NCI-H446 treated with DMSO at 0.1 percent for 48 hours (cell line): ENCODE measurements around the gene NDST1.

Experiments used
- DNase-seq: peaks from one replicate; lab custom pipeline; 2025; lab: John Stamatoyannopoulos, UW

Gene NDST1

DNA sequence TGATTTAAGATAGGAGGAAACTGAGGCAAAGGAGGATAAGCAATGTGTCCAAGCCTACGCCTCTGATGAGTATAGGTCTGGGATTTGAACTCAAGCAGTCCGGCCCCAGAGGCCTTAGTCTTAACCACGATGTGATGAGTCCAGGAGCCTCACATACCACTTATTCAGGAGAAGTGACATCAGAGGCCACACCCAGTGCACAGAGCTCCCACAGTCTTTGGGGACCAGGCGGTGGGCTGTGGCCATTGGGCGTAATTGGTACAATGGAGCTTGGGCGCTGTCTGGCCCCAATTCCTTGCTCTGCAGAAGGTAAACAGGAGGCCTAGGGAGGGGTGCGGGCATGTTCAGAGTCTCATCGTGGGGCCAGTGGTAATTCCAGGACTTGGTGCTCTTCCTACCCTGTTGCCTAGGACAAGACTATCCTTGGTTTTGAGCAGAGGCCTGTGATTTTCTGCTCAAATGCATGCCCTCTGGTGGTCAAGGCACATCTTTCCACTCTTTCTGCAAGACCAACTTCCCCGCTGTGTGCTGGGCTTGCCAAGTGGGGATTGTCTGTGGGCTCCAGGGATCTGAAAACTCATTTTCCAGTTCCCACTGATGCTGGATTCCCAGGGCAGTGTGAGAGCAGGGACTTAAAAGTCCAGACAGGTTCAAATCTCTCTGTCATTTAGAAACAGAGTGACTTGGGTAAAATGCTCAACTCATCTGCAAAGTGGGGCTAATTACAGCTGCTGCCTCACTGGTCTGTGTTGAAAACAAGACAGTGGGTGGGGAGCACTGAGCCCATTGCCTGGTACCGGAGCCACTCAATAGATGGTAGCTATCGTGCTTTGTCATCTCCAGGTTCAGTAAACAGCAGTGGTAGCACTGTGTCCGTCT is 15.8 kb downstream of the NDST1 start:
- DNase-seq = peak; percentile 6

DNA sequence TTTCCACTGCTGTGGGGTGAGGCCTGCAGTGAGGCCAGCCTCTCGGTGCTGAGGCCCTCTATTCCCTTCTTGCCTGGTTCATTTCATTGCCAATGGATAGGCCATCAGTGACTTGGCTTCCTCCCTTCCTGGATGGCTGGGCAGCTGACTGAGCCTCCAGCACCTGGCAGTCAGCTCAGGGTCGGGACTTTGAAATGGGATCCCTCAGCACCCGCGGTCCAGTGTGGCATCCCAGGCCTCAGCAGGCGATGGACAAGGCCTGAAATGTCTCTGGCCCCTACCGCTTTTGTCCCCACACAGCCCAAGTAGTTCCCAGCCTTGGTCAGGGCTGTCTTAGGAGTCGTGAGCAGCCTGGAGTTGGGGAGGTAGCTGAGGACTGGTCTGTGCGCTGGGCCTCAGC is 17.2 kb downstream of the NDST1 start:
- no peak for DNase-seq

DNA sequence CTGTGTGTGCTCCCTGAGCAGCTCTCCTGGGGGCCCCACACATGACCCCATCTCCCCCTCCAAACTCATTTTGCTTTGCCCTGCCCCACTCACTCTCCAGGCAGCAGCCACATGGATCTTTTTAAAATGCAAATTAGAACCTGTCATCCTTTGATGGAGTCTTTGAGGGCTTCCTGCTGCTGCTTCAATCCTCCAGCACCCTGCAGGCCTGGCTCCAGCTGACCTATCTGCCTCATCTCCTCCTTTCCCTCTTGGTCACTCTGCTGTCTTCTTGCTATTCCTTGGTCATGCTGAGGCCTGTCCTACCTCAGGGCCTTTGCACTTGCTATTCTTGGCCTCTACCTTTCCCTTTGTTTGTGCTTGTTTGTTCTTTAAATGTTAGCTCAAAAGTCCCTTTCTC is 17.9 kb downstream of the NDST1 start:
- DNase-seq = no peak

DNA sequence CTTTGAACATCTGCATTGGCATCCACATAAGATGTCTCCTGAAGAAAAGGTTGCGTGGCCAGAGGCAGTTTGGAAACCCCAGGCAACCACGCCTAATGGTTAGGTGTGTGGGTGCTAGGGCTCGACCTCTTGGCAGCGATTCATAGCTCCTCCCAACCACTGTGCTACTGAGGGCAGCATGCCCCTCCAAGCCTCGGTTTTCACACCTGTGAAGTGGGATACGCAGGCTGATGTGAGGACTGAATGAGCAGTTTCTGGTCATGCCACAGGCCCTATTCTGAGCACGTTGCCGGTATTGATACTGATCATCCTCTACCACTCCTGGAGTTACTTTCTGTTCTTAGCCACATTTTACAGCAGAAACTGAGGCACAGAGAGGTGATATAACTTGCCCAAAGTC is 19.1 kb downstream of the NDST1 start:
- DNase-seq = no peak

DNA sequence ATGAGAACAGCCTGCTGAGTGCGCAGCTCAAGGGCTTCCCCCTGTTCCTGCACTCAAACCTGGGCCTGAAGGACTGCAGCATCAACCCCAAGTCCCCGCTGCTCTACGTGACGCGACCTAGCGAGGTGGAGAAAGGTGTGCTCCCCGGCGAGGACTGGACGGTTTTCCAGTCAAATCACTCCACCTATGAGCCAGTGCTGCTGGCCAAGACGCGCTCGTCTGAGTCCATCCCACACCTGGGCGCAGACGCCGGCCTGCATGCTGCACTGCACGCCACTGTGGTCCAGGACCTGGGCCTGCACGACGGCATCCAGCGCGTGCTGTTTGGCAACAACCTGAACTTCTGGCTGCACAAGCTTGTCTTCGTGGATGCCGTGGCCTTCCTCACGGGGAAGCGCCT is 19.9 kb downstream of the NDST1 start:
- no peak for DNase-seq

- DNase-seq = no peak
These were observed 21.1 kb downstream of the NDST1 start for GRCh38 chr5:150528924-150529546.

GRCh38 chr5:150529555-150529954 is 21.6 kb downstream of the NDST1 start:
- DNase-seq = no peak

DNA sequence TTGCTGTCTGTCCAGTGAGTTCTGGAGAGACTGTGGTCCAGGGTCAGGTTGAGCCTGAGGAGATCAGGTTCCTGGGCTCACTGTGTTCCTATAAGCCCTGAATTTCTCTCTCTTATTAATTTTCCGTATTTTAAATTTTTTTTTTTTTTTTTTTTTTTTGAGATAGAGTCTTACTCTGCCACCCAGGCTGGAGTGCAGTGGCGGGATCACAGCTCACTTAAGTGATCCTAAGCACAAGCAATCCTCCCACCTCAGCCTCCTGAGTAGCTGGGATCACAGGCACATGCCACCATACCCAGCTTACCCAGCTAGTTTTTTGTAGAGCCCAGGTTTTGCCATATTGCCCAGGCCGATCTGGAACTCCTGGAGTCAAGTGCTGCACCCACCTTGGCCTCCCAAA is 22.5 kb downstream of the NDST1 start:
- DNase-seq = no peak

GRCh38 chr5:150530951-150531588 is 23.1 kb downstream of the NDST1 start:
- DNase-seq = no peak

GRCh38 chr5:150531686-150532085 is 23.8 kb downstream of the NDST1 start:
- no peak for DNase-seq

DNA sequence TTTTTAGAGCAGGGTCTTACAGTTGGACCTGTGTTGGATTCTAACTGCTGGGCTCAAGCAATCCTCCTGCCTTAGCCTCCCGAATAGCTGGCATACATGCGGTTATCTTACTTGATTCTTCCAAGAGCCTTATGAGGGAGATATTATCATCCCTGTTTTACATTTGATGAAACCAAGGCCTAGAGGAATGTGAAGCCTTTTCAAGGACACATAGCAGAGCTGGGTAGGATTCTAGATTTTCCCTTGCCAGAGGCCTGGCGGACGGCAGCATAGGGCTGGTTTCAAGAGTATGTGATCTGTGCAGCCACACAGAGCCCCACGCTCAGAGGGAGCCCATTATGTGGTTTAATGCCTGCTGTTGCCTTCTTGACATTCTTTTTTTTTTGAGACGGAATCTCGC is 24.2 kb downstream of the NDST1 start:
- DNase-seq = no peak

DNA sequence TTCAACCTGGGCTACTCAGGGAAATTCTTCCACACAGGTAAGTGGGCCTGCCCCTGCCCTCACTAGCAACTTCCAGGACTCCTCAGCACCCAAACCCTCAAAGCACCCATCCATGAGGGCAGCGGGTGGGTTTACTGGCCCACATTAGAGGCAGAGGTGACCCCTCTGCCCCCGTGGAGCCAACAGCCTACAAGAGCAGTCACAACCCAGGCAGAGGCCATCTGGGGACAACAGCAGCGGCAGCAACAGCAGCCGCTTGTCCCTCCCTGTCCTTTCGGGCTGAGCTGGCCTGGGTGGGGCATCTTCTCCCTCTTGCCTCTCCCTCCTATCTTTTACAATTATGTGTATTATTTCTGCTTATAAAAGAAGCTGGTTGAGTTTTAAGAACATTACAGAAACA is 25.1 kb downstream of the NDST1 start:
- DNase-seq = no peak

- DNase-seq = no peak
These were observed 26.9 kb downstream of the NDST1 start for GRCh38 chr5:150534811-150535210.

GRCh38 chr5:150535611-150536010 is 27.7 kb downstream of the NDST1 start:
- DNase-seq = no peak

- no peak for DNase-seq
These were observed 30.3 kb downstream of the NDST1 start for GRCh38 chr5:150538007-150538917.

- DNase-seq = no peak
These were observed 31.3 kb downstream of the NDST1 start for GRCh38 chr5:150539206-150539605.

DNA sequence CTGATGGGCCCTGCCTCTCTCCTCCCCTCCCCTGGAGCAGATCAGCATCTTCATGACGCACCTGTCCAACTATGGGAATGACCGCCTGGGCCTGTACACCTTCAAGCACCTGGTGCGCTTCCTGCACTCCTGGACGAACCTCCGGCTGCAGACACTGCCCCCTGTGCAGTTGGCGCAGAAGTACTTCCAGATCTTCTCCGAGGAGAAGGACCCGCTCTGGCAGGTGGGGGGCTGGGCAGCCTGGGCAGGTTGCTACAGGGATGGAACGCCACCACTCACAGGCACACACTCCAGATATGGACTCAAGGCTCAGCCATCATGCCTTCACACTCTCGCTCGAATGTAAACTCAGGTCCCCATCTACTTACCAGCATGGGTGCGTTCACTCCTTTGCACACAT is 32.1 kb downstream of the NDST1 start:
- DNase-seq = no peak

DNA sequence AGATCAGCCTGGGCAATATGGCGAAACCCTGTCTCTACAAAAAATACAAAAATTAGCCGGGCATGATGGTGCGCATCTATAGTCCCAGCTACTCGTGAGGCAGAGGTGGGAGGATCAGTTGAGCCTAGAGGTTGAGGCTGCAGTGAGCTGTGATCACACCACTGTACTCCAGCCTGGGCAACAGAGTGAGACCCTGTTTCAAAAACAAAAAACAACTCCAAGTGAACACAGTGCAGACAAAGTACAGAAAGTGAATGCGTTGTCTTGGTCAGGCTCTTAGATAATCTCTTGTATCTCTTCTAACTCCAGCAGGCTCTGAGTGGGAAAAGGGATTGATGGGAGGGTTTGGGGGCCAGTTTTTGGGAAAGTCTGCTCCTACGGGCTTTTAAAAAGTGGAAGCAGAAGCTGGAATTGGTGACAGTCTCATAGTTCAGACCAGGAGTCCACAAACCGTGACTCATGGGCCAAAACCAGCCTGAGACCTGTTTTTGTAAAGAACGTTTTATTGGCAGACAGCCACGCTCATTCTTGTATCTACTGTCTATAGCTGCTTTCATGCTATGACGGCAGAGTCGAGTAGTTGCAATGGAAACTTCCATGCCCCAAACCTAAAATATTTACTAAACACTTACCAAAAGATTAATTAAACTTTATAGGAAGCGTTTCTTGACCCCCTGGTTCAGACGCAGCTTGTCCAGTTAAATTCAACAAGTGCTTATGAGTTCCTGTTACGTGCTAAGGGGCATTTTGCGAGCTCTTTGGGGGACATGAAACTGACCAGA is 32.9 kb downstream of the NDST1 start:
- DNase-seq = no peak

GRCh38 chr5:150541397-150541675 is 33.4 kb downstream of the NDST1 start:
- DNase-seq = no peak

DNA sequence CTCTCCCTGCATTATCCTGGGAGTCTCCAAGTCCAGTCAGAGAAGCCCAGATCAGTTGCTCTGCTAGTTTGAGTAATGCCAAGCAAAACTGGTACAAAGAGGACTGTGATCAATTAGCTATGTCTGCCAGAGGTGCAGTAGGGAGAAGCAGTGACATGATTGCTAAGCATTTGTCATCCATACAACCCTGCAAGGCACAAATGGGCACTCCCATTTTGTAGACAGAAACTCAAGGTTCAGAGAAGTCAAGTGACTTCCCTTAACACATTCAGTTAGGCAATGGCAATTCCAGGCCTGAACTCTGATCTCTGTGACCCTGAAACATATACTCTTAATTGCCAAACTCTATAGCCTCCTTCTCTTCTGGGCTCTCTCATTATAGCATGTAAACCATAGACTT is 34.0 kb downstream of the NDST1 start:
- no peak for DNase-seq

GRCh38 chr5:150542933-150543445 is 35.1 kb downstream of the NDST1 start:
- no peak for DNase-seq
